SK-N-MC (cell line): ENCODE results near the gene MRPL55.

Experiments
- DNase-seq: peaks from one replicate; pipeline ENCODE4 v3.0.0-alpha.2; 2011; ENCODE audit warnings: low read depth, low spot score
- H3K27ac ChIP-seq: fragments of 200-600 bp; sonication (generic); 2 replicates; pipeline ENCODE4 v1.5.1; 2016; ENCODE audit warnings: mixed run types
- H3K36me3 ChIP-seq: fragments of 200-600 bp; sonication (generic); 2 replicates; pipeline ENCODE4 v1.6.1; 2017; ENCODE audit warnings: antibody characterized with exemption, low read length, mixed read lengths; ENCODE audit not compliant: insufficient read depth
- H3K4me3 ChIP-seq: fragments of 200-600 bp; sonication (generic); 2 replicates; pipeline ENCODE4 v1.5.1; 2016
- H3K9ac ChIP-seq: fragments of 200-600 bp; sonication (generic); 2 replicates; pipeline ENCODE4 v1.8.0; 2017; ENCODE audit warnings: mixed run types, mixed read lengths; ENCODE audit not compliant: insufficient read length
- H3K9me3 ChIP-seq: fragments of 200-600 bp; sonication (generic); 2 replicates; pipeline ENCODE4 v1.6.1; 2017; ENCODE audit warnings: low read depth, mild to moderate bottlenecking, antibody characterized with exemption, low read length, moderate library complexity, mixed read lengths
- EZH2 ChIP-seq: fragments of 200-600 bp; sonication (generic); IDR thresholded peaks from one replicate; pipeline ENCODE4 v1.6.1; 2017; ENCODE audit warnings: antibody characterized with exemption
- FOXP2 ChIP-seq: optimal IDR thresholded peaks from 2 replicates; pipeline ENCODE3; 2011; ENCODE audit warnings: mild to moderate bottlenecking, moderate library complexity; ENCODE audit not compliant: insufficient read depth; ENCODE audit errors: extremely low read length, control extremely low read depth
- POLR2AphosphoS5 ChIP-seq: IDR thresholded peaks from 2 replicates; pipeline ENCODE4 v1.6.1; 2012; ENCODE audit warnings: mild to moderate bottlenecking, low read depth, low read length, borderline replicate concordance

MRPL55 gene

GRCh38 chr1:228139931-228140723, 31.0 kb upstream of the MRPL55 start, which contains the start of gene GUK1:
TSS of gene GUK1 (plus strand) at chr1:228140279. CDS start at chr1:228140303, 24 bp downstream.
- DNase-seq: peak; percentile 90
- peak within 1 kb of the TSS; percentile 54 for H3K27ac ChIP-seq

GRCh38 chr1:228139406-228139930, 30.4 kb upstream of the MRPL55 start:
- H3K9me3 ChIP-seq: no peaks in the 10 kb centered on the region
- peak overlapping the region; percentile 54 for H3K27ac ChIP-seq
- peak overlapping the region; percentile 94 for H3K4me3 ChIP-seq
- TF ChIP-seq POLR2AphosphoS5 (no peak; the same call in 1 of the 2 replicates), EZH2 (no peak), FOXP2 (no peak)
- DNase-seq: no peak
- peak overlapping the region; percentile 68 for H3K9ac ChIP-seq
- H3K36me3 ChIP-seq: no peaks in the 10 kb centered on the region

More at GRCh38 chr1:228139931-228140723, 31.0 kb upstream of the MRPL55 start, which contains the start of gene GUK1:
- Histone ChIP-seq H3K36me3 (no peaks in the 10 kb centered on the region), H3K9ac (peak within 1 kb of the TSS; percentile 78), H3K9me3 (no peaks in the 10 kb centered on the region), H3K4me3 (peak within 1 kb of the TSS; percentile 94)
- TF ChIP-seq FOXP2 (no peak), POLR2AphosphoS5 (peak; percentile 55; the same call in 1 of the 2 replicates)

- Histone ChIP-seq H3K4me3 (no peak overlapping the region), H3K9me3 (no peaks in the 10 kb centered on the region), H3K36me3 (no peaks in the 10 kb centered on the region), H3K9ac (no peak overlapping the region), H3K27ac (no peak overlapping the region)
- TF ChIP-seq POLR2AphosphoS5 (no peak), FOXP2 (no peak), EZH2 (no peak)
- DNase-seq: no peak
These were observed 27.8 kb upstream of the MRPL55 start for GRCh38 chr1:228136901-228137300.

- Histone ChIP-seq H3K36me3 (no peaks in the 10 kb centered on the region), H3K9ac (no peak overlapping the region), H3K27ac (no peak overlapping the region), H3K9me3 (no peaks in the 10 kb centered on the region), H3K4me3 (no peak overlapping the region)
- TF ChIP-seq EZH2: no peak
- no peak for TF ChIP-seq POLR2AphosphoS5
- no peak for TF ChIP-seq FOXP2
- no peak for DNase-seq
These were observed 25.5 kb upstream of the MRPL55 start for GRCh38 chr1:228134591-228134990.

GRCh38 chr1:228131766-228132165, 22.7 kb upstream of the MRPL55 start:
- no peak overlapping the region for H3K9ac ChIP-seq

GRCh38 chr1:228125185-228125584, 16.1 kb upstream of the MRPL55 start:
- no peak for DNase-seq
- Histone ChIP-seq H3K4me3 (no peak overlapping the region), H3K36me3 (no peaks in the 10 kb centered on the region), H3K9ac (no peak overlapping the region), H3K27ac (no peak overlapping the region), H3K9me3 (no peaks in the 10 kb centered on the region)
- no peak for TF ChIP-seq EZH2
- no peak for TF ChIP-seq FOXP2
- no peak for TF ChIP-seq POLR2AphosphoS5

More at GRCh38 chr1:228131766-228132165, 22.7 kb upstream of the MRPL55 start:
- DNase-seq: no peak
- Histone ChIP-seq H3K36me3 (no peaks in the 10 kb centered on the region), H3K4me3 (no peak overlapping the region), H3K9me3 (no peaks in the 10 kb centered on the region), H3K27ac (no peak overlapping the region)
- TF ChIP-seq EZH2 (no peak), POLR2AphosphoS5 (no peak), FOXP2 (no peak)

- H3K9ac ChIP-seq: no peak overlapping the region
- TF ChIP-seq POLR2AphosphoS5 (no peak), FOXP2 (no peak), EZH2 (no peak)
- DNase-seq: no peak
- no peaks in the 10 kb centered on the region for H3K36me3 ChIP-seq
- H3K9me3 ChIP-seq: 0 out of 2 replicates have a peak, but pooled peaks cover 2% of the 10 kb centered on the region
- no peak overlapping the region for H3K27ac ChIP-seq
- no peak overlapping the region for H3K4me3 ChIP-seq
These were observed 14.4 kb upstream of the MRPL55 start for GRCh38 chr1:228123505-228123904.

- Histone ChIP-seq H3K36me3 (no peaks in the 10 kb centered on the region), H3K9ac (no peak overlapping the region), H3K27ac (no peak overlapping the region), H3K9me3 (peaks cover 5% of the 10 kb centered on the region; the same call in 1 of the 2 replicates), H3K4me3 (no peak overlapping the region)
- TF ChIP-seq POLR2AphosphoS5: no peak
- no peak for TF ChIP-seq EZH2
- no peak for TF ChIP-seq FOXP2
- DNase-seq: no peak
These were observed 13.9 kb upstream of the MRPL55 start for GRCh38 chr1:228122921-228123441.
